A673 (cell line): ENCODE data around the gene SRPRB. TPM values are rescaled to one million over a fixed set of nuclear protein-coding genes. Genes with fewer than 3 reads are reported as not detected.

Source experiments
- BruUV-seq: library from RNA; stranded (reverse); fragments of 400-500 nt; replicated peaks from 2 replicates; lab custom pipeline; 2021; lab: Mats Ljungman, UMichigan
- CTCF ChIA-PET: fragments of 300-600 bp; sonication (Branson Sonifier 250); formaldehyde crosslinking; loops from one replicate; lab custom pipeline; 2022; ENCODE audit warnings: antibody characterized with exemption; lab: Charles Lee
- POLR2A ChIA-PET: fragments of 300-600 bp; sonication (Branson Sonifier 250); formaldehyde crosslinking; loops from one replicate; lab custom pipeline; 2022; ENCODE audit warnings: antibody characterized with exemption; ENCODE audit not compliant: low non-redundant PET; lab: Charles Lee
- DNase-seq: peaks from one replicate; pipeline ENCODE4 v3.0.0-alpha.2; 2015; ENCODE audit warnings: low spot score
- H3K27ac ChIP-seq: fragments of 200-600 bp; sonication (generic); 2 replicates; pipeline ENCODE4 v1.5.1; 2016; ENCODE audit warnings: mixed run types, low read depth, mild to moderate bottlenecking, mixed read lengths, antibody characterized with exemption, low read length; ENCODE audit not compliant: poor library complexity, severe bottlenecking
- H3K27me3 ChIP-seq: fragments of 200-600 bp; sonication (generic); replicated peaks from 2 replicates; pipeline ENCODE4 v1.6.1; 2017; ENCODE audit warnings: mixed run types, low read depth, mild to moderate bottlenecking, mixed read lengths, antibody characterized with exemption, low read length; ENCODE audit not compliant: insufficient read depth, poor library complexity
- H3K36me3 ChIP-seq: fragments of 200-600 bp; sonication (generic); 2 replicates; pipeline ENCODE4 v1.6.1; 2016; ENCODE audit warnings: mixed run types, mild to moderate bottlenecking, mixed read lengths, antibody characterized with exemption, low read length; ENCODE audit not compliant: insufficient read depth, poor library complexity, severe bottlenecking
- H3K4me1 ChIP-seq: fragments of 200-600 bp; sonication (generic); 2 replicates; pipeline ENCODE4 v1.6.1; 2017; ENCODE audit warnings: mixed run types, mild to moderate bottlenecking, mixed read lengths, antibody characterized with exemption, low read length; ENCODE audit not compliant: insufficient read depth, poor library complexity, severe bottlenecking
- H3K4me3 ChIP-seq: fragments of 200-600 bp; sonication (generic); 2 replicates; pipeline ENCODE4 v1.5.1; 2016; ENCODE audit warnings: low read depth, mixed run types, mild to moderate bottlenecking, mixed read lengths, low read length; ENCODE audit not compliant: poor library complexity, severe bottlenecking
- H3K9me3 ChIP-seq: fragments of 200-600 bp; sonication (generic); 2 replicates; pipeline ENCODE4 v1.6.1; 2016; ENCODE audit warnings: mixed run types, low read depth, mild to moderate bottlenecking, mixed read lengths, antibody characterized with exemption, low read length; ENCODE audit not compliant: poor library complexity, severe bottlenecking
- EZH2 ChIP-seq: fragments of 200-600 bp; sonication (generic); IDR thresholded peaks from 2 replicates; pipeline ENCODE4 v1.6.1; 2017; ENCODE audit warnings: borderline replicate concordance, low read depth, mild to moderate bottlenecking, mixed read lengths, antibody characterized with exemption, low read length; ENCODE audit not compliant: poor library complexity, severe bottlenecking
- intact Hi-C: fragments of 100-400 bp; cut with micrococcal nuclease; formaldehyde crosslinking; loops from one replicate; pipeline ENCODE4 v1.10.0; 2022; ENCODE audit not compliant: unreplicated experiment
- total RNA-seq: library from RNA; stranded (reverse); gene quantifications from 2 replicates; pipeline ENCODE4 v1.2.3, GENCODE V29; 2021
- TF ChIP-seq, protein P1 (sequence below): fragments of 300-800, 200-600 bp; sonication (generic); conservative IDR thresholded peaks from 2 replicates; pipeline ENCODE4 v1.5.1; 2017; ENCODE audit warnings: low read depth, mild to moderate bottlenecking, antibody characterized with exemption, low read length, moderate library complexity, mixed read lengths

Gene SRPRB
- total RNA-seq, 1 experiment from 2014 or later = 64.2 TPM

DNA sequence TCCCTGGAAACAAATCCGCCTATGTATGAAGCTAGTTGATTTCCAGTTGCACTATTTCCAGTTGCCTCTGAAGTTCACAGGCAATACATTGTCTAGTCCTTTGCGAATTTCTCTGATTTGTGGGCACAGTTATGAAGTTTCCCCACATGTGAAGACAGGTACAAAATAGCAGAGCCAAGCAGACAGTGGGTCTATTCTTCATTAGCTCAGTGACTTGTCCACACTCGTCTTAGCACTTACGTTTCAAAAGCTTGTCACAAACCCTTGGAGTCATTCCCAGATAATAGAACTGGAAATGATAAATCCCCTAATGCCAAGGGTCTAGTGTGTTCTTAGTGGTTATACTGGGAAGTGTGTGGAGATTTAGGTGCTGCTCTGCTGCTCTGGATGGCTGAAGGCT lies 14.5 kb downstream of the SRPRB start:
- H3K27me3 ChIP-seq = no peaks in the 10 kb centered on the region
- TF ChIP-seq, protein P1, sequence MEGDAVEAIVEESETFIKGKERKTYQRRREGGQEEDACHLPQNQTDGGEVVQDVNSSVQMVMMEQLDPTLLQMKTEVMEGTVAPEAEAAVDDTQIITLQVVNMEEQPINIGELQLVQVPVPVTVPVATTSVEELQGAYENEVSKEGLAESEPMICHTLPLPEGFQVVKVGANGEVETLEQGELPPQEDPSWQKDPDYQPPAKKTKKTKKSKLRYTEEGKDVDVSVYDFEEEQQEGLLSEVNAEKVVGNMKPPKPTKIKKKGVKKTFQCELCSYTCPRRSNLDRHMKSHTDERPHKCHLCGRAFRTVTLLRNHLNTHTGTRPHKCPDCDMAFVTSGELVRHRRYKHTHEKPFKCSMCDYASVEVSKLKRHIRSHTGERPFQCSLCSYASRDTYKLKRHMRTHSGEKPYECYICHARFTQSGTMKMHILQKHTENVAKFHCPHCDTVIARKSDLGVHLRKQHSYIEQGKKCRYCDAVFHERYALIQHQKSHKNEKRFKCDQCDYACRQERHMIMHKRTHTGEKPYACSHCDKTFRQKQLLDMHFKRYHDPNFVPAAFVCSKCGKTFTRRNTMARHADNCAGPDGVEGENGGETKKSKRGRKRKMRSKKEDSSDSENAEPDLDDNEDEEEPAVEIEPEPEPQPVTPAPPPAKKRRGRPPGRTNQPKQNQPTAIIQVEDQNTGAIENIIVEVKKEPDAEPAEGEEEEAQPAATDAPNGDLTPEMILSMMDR = no peak
- no peak for TF ChIP-seq EZH2
- H3K4me3 ChIP-seq = no peak overlapping the region
- ChIA-PET CTCF (no interaction called here), POLR2A (no interaction called here)
- DNase-seq = no peak
- BruUV-seq = no TSS peak
- H3K36me3 ChIP-seq = peaks cover 44% of the 10 kb centered on the region
- H3K27ac ChIP-seq = no peak overlapping the region
- intact Hi-C loops = no loop called here
- H3K4me1 ChIP-seq = no peaks in the 10 kb centered on the region
- H3K9me3 ChIP-seq = no peaks in the 10 kb centered on the region

GRCh38 chr3:133820889-133821675 lies 15.5 kb downstream of the SRPRB start:
- DNase-seq = no peak
- ChIA-PET CTCF (no interaction called here), POLR2A (no interaction called here)
- Histone ChIP-seq H3K4me1 (no peaks in the 10 kb centered on the region), H3K9me3 (no peaks in the 10 kb centered on the region), H3K27me3 (no peaks in the 10 kb centered on the region), H3K27ac (no peak overlapping the region), H3K36me3 (peaks cover 38% of the 10 kb centered on the region), H3K4me3 (no peak overlapping the region)
- TF ChIP-seq EZH2 = no peak
- TF ChIP-seq, protein P1 = no peak
- intact Hi-C loops = no loop called here
- BruUV-seq = no TSS peak

GRCh38 chr3:133821767-133822638 lies 16.4 kb downstream of the SRPRB start:
- Histone ChIP-seq H3K9me3 (no peaks in the 10 kb centered on the region), H3K4me1 (no peaks in the 10 kb centered on the region), H3K4me3 (no peak overlapping the region), H3K27ac (no peak overlapping the region), H3K27me3 (no peaks in the 10 kb centered on the region), H3K36me3 (peaks cover 31% of the 10 kb centered on the region)
- DNase-seq = no peak
- no TSS peak for BruUV-seq
- intact Hi-C loops = no loop called here
- ChIA-PET POLR2A (no interaction called here), CTCF (no interaction called here)
- TF ChIP-seq EZH2 = no peak
- TF ChIP-seq, protein P1 = no peak
